PFSK-1 (cell line): ENCODE data around the gene RPL12.

ENCODE experiments used
- FOXP2 ChIP-seq: optimal IDR thresholded peaks from 2 replicates; pipeline ENCODE3; 2011; ENCODE audit warnings: borderline replicate concordance, control low read depth, inconsistent platforms; ENCODE audit not compliant: insufficient read depth; ENCODE audit errors: extremely low read length, extremely low read depth
- POLR2AphosphoS5 ChIP-seq: IDR thresholded peaks from 2 replicates; pipeline ENCODE4 v1.6.1; 2012; ENCODE audit warnings: low read depth, mild to moderate bottlenecking, control low read depth, low read length, moderate library complexity
- SIN3A ChIP-seq: IDR thresholded peaks from 2 replicates; pipeline ENCODE4 v1.6.1; 2012; ENCODE audit warnings: mild to moderate bottlenecking, low read length, moderate library complexity, borderline replicate concordance; ENCODE audit not compliant: insufficient read depth
- TAF1 ChIP-seq: IDR thresholded peaks from 2 replicates; pipeline ENCODE4 v1.6.1; 2012; ENCODE audit warnings: low read length, control low read depth, borderline replicate concordance; ENCODE audit not compliant: insufficient read depth
- TF ChIP-seq, protein P1 (sequence below), 2 experiments: IDR thresholded peaks; 2 replicates each; pipeline versions ENCODE4 v1.6.1 to v1.8.0; 2011 to 2012; ENCODE audit warnings: low read depth in 2 of 2, low read length in 2 of 2, control low read depth in 1 of 2, inconsistent platforms in 1 of 2, mild to moderate bottlenecking in 1 of 2, moderate library complexity in 1 of 2; ENCODE audit not compliant: insufficient read depth in 1 of 2

DNA sequence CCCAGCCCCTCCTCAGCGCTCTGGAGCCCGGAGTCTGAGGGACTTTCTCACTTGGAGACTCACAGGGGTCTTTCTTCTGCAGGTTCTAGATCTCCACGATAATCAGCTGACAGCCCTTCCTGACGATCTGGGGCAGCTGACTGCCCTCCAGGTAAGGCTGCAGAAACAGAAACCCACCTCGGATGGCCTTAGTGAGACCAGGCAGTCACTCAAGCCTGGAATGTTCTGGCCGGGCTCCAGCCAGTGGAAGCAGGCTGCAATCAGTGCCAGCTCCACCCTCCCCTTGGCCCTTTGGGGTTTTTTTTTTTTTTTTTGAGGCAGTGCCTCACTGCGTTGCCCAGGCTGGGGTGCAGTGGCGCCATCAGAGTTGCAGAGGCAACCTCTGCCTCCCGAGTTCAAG is 7.7 kb upstream of the RPL12 start:
- TF ChIP-seq POLR2AphosphoS5 (no peak), TAF1 (no peak), SIN3A (no peak), FOXP2 (no peak)
- TF ChIP-seq, protein P1, sequence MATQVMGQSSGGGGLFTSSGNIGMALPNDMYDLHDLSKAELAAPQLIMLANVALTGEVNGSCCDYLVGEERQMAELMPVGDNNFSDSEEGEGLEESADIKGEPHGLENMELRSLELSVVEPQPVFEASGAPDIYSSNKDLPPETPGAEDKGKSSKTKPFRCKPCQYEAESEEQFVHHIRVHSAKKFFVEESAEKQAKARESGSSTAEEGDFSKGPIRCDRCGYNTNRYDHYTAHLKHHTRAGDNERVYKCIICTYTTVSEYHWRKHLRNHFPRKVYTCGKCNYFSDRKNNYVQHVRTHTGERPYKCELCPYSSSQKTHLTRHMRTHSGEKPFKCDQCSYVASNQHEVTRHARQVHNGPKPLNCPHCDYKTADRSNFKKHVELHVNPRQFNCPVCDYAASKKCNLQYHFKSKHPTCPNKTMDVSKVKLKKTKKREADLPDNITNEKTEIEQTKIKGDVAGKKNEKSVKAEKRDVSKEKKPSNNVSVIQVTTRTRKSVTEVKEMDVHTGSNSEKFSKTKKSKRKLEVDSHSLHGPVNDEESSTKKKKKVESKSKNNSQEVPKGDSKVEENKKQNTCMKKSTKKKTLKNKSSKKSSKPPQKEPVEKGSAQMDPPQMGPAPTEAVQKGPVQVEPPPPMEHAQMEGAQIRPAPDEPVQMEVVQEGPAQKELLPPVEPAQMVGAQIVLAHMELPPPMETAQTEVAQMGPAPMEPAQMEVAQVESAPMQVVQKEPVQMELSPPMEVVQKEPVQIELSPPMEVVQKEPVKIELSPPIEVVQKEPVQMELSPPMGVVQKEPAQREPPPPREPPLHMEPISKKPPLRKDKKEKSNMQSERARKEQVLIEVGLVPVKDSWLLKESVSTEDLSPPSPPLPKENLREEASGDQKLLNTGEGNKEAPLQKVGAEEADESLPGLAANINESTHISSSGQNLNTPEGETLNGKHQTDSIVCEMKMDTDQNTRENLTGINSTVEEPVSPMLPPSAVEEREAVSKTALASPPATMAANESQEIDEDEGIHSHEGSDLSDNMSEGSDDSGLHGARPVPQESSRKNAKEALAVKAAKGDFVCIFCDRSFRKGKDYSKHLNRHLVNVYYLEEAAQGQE (IDR thresholded peaks at IDR 0.05; ENCODE audit: insufficient read depth in 1 of 2, low read depth in 2 of 2, low read length in 2 of 2) = no peak
